GM19397 (cell line): ENCODE results near the gene PPP3CB.

Experiments used
- ATAC-seq: cut with Tn5 transposase; IDR thresholded peaks from one replicate; pipeline ENCODE4 v1.9.1; 2021; ENCODE audit warnings: mild to moderate bottlenecking, moderate library complexity; ENCODE audit not compliant: unreplicated experiment

The PPP3CB gene

DNA sequence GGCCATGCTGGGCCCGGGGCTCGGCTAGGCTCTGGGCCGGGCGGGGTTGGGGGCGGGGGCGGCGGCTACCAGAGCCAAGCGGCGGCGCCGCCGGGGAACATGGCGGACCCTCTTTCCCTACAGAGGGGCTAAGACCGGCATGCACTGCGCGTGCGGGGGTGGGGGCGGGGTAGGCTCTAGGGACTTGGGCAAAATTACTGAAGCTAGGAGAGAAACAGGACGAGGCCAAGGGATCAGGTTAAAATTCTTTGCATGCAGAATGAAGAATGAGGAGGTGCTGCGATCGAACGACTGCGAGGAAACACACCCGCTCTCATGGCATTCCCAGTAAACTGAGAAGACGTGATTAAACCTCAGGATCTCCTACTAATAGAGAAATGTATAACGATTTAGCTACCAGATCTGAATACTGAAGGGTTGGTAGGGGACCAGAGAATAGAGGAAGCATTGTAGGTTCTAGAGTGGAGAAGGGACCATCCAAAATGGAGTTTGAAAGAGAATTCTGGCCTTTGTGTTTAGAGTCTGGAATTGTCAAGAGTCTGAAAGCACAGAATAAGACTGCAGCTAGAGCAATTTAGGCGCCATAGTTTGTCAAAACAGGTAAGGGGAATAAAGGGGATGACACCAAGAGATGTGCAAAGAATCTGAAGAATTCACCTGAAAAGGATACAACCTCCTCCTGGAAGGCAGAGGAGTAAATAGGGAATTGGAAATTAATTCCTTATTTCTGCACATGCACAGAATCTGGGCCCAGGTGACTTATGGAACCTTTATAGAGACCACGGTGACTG lies at the start of gene PPP3CB:
Gene PPP3CB, minus strand, starts transcription at position 141 of the 791 bp plus-strand sequence. Its CDS starts 135 bp downstream, at position 6.
- ATAC-seq, result peak; percentile 63

DNA sequence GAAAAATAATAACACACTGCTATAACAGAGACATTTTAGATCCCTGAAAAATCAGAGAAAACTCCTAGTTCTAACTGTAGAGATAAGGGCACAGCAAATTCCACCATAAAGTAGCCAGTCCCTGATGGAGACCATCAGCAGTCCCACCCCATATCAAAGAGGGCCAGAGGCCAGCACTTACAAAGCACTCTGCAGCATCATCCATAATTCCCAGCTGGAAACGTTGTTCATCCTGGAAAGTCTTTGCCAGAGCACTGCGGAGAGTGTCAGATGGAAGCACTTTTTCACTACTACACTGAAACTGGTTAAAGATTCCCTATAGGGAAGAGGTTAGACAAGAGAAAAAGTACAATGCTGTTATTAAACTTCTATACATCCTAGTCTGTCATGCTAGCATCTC lies 49.5 kb upstream of the PPP3CB start:
- no peak for ATAC-seq

DNA sequence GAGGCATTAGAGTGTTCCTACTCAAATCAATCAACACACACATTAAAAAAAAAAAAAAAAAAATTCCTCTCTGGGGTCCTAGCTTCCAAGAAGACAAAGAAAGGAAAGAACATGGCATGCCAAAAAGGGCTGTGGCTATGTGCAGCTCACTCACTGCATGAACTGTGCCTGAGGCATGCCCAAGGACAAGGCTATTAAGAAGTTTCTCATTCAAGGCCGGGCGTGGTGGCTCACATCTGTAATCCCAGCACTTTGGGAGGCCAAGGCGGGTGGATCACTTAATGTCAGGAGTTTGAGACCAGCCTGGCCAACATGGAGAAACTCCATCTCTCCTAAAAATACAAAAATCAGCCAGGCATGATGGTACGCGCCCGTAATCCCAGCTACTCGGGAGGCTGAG lies 41.9 kb upstream of the PPP3CB start:
- ATAC-seq, result no peak

DNA sequence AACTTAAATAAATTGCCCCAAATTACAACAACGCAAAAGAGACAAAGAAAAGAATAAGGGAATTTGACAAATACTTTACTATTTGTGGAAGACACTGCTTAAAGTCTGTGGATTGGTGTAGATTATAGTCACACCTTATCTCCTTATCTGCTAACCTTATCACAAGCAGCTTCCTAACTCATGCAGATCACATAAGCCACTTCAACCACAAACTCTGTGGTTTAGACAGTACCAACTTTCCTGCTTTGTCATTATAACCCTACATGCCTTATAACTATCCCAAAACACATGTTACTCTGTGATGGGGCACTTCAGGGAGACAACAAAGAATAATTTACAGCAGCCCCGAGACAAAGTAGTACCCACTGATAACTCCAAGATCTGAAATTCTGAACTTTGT lies 41.5 kb upstream of the PPP3CB start:
- no peak for ATAC-seq

DNA sequence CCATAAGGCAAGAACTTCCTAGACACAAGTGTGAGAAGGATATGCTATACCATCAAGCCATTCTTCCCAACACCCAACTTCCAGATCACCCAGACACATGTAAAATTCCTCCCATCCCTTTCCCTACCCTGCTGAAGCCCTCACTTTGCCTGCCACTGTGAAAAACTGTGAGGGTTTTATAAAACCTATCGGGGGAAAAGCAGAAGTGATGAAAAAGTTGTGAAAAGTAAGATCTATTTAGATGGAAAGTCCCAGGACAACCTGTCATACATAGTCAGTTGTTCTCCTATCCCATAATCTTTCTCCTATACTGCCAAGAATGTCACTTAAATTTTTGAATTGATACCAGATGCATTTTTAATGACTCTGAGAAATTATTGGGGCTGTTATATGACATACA lies 39.0 kb upstream of the PPP3CB start:
- ATAC-seq, result no peak

DNA sequence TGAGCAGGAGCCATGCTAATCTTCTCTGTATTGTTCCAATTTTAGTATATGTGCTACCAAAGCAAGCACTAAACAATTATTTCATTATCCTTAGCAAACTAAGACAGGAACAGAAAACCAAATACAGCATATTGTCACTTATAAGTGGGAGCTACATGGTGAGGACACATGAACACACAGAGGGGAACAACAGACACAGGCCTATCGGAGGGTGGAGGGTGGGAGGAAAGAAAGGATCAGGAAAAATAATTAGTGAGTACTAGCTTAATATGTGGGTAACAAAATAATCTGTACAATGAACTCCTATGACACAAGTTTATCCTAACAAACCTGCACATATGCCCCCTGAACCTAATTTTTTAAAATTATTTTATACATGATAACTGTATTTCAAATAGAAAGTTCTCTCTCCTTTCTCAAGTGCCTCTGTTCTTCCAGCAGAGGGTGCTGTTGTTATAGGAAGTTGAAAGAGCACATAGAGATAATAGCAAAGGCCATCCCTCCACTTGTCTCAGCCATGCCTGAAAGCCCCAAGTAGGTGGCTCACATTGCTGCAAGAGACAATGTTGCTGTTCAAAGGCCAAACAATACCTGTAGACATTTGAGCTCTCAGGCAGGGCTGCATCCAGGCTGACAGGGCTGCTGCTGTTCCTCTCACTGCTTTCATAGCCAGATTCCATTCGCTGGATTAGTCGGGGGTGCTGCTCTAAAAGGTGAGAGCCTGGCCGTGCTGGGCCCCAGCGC lies 33.4 kb upstream of the PPP3CB start:
- ATAC-seq, result no peak

DNA sequence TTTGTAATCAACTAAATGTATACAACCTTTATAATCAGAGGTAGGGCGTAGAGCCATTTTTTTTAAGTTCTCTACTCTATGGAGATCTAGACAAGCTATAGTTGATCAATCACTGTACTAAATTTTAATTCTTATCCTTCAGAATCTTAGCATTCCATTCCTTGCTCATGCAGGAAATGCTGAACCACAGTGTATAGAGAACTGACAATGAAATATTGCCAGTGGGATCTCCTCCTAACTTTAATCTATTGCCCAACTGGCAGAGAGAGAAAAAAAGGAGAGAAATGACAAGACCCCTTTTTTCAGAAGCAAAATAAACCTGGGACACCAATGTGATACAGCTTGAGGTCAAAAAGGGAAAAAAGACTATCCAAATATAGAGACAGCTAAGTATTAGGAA lies 26.4 kb upstream of the PPP3CB start:
- no peak for ATAC-seq

DNA sequence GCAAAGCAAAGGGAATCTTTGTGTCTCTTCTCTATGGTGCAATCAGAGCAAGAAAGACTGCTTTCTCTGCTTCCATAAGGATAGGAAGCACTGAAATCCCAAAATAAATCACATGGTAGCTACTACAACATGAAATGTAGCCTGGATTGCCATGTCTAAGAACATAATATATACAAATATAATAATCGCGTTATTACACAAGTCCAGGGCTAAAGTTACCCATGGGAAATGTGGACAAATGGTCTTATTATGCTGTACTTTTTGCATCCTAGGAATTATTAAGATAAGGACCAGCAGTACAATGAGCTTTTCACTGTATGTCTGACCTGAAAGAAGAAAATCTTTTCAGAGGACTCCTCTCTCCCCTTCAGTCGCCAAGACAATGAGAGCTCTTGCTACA lies 23.5 kb upstream of the PPP3CB start:
- ATAC-seq, result no peak

DNA sequence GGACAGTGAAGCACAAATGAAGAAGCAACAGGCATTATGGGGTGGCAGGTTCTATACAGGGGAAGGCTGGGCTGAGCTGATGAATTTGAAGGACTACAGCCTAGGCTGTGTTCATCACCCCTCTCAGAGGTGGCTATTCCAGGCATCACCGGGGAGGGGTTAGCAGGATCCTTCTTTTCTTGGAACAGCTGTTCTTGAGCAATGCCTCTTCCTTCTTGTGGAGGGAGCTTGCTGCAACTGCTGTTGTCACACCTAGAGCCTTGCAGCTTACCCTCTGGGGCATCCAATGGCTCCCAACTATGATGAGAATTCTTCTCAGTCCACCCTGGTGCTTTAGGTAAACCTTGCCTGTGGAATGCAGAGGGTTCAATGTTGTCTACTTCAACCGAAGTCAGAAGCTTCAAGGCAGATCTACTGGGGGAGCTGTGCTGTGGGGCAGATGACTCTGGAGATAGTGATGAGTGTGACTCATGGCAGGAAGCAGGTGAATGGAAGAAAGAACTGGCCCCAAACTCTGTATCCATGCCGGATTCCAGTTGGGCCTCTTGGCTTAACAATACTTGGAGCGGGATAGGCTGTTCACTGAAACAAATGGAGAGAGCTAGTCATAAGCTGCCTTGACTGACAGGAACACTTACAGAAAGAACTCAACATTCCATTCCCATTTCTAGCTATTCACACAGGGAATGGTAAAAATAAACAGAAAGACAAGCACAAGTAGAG lies 21.5 kb upstream of the PPP3CB start:
- no peak for ATAC-seq

DNA sequence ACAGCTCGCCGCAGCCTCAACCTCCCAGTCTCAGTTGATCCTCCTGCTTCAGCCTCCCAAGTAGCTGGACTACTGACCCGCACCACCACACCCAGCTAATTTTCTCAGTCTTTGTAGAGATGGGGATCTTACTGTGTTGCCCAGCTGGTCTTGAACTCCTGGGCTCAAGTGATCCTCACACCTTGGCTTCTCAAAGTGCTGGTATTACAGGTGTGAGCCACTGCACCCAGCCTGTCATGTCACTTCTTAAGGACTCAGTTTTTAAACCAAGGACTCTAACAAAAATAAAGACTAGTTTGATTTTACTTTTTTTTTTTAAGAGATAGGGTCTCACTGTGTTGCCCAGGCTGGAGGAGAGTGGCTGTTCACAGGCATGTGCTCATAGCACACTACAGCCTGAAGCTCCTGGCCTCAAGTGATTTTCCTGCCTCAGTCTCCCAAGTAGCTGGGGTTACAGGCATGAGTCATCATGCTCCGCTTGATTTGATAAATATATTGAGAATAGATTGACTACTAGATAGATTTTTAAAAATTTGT lies 16.5 kb upstream of the PPP3CB start:
- no peak for ATAC-seq

DNA sequence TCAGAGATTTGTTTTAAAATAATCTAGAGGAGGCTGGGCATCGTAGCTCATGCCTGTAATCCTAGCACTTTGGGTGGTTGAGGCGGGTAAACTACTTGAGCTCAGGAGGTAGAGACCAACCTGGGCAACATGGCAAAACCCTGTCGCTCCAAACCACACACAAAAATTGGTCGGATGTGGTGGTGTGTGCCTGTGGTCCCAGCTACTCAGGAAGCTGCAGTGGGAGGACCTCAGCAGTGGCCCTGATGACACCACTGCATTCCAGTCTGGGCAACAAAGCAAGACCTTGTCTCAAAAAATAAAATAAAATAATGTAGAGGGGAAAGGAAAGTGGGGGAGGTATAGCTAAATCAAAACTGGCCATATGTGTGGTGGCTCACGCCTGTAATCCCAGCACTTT lies 13.9 kb upstream of the PPP3CB start:
- ATAC-seq, result no peak

DNA sequence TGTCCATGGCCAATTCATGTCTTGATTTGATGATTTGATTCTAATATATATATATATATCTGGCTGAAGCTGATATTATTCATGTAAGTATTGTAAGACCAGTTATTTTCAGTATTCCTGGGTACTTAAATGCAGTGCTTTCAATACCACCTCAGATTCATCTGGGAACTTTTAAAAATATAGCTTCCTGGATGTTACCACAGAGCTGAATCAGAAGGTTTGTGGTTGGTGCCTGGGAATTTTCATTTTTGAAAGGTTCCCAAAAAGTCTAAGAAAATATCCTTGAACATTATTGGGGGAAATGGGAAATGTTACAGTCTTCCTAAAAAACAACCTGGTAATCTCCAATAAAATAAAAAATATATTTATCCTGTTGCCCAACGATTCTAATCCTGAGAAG lies 10.7 kb upstream of the PPP3CB start:
- no peak for ATAC-seq

DNA sequence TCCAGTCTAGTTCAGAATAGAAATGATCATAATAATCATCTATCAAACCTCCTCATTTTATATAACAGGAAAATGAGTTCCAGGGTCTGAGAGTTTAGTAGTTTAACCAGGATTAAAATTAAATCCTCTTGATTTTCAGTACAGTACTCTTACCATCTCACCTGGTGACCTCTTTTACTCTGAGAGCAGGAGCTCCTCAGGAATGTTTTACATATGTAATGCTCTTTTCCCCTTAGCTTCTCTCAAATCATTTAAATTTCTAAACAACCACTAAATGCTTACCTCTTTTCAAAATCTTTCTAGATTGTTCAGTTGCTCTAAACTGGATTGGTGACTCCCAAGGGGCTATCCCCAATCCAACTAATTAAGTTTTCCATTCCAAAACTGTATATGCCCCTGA lies 10.2 kb upstream of the PPP3CB start:
- ATAC-seq, result no peak

DNA sequence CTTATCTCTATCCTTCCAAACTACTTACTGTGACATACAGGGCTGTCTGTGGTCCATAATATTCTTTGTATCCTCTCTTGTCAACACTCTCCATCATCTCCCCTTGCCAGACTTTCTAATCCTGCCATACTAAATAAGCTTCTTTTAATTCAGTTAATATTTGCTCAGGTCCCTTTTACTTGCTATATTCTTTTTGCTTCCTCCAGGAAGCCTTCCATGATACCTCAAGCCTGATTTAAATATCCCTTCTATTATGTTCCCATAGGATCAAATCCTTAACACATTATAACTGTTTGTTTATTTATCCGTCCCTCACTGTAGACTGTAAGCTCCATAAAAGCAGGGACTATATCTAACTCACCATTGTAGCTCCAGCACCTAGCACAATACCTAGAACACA lies 7.2 kb upstream of the PPP3CB start:
- ATAC-seq, result no peak

DNA sequence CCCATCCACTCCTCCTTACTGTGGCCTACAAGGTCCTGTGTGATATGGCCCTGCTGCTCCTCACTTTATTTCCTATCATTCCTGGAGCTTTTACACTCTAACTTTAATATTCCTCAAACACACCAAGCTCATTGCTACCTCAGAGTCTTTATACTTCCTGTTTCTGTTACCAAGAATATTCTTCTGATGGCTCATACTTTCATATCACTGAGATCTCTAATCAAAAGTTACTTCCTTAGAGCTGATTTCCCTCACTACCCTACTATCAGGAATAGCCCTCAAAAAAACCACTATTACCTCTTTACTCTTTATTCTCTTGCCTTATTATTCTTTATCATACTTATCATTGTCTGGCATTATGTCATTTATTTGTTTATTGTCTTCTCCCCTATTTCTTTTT lies 5.8 kb upstream of the PPP3CB start:
- ATAC-seq, result no peak

DNA sequence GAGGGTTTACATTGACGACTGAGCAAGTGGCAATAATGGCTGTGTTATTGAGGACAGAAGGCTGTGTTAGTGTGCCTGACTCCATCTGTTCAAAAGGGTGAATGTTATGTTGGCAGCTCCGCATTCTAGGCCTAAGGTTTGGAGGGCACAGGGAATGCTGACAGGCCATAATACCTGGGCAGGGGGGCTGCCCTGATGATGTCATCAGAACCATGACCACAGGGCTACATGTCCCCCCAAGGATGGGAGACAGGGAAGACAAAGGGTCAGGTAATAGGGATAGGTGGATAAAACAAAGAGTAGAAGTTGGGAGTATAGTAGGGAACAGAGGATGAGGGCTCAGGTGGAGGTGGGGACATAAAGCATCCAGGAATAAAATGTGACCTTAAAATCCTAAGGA lies 1.8 kb upstream of the PPP3CB start:
- no peak for ATAC-seq

DNA sequence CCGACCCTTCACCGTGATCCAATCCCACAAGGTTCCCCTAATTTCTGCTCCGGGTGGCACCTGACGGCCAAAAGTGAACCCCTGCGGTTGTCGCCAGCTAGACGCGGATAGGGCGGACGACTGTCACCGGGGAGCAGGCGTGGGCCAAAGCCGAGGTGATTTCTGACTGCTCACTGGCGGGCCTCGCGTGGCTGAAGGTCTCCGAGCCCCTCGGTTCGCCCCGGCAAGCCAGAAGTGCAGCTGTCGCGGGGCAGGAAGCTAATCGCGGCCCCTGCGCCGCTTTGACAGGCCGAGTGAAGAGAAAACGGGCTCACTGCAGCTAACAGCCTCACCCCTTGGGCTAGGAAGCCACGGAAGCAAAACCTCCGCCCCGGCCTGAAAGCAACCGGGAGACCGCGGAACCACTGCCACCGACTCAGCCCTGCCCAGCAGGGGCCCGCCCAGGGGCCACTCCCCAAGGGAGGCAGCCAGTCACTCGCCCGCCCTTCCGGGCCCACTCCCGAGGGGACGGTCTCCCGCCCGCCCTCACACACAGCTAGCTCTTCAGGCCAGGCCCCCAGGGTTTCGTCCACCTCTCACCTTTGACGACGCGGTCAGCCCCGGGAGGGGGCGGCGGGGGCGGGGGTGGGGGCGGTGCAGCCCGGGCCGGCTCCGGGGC lies 469 bp downstream of the PPP3CB start:
- ATAC-seq, result peak; percentile 92

DNA sequence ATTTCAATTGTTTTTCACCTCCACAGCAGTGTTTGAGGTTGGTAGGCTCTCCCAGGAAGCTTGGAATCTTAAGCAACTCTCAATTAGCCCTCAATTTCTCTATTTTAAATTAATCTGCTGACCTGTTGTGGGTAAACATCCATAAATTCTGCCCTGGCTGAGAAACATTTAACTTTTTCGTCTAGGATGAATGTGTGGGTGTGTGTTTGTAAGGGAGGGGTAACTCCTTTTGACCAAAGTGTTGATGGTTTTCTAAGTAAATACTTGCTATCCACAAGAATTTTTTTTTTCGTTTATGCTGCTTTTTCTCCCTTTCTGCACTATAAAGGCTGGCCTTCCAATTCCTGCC lies 973 bp downstream of the PPP3CB start:
- ATAC-seq, result no peak

DNA sequence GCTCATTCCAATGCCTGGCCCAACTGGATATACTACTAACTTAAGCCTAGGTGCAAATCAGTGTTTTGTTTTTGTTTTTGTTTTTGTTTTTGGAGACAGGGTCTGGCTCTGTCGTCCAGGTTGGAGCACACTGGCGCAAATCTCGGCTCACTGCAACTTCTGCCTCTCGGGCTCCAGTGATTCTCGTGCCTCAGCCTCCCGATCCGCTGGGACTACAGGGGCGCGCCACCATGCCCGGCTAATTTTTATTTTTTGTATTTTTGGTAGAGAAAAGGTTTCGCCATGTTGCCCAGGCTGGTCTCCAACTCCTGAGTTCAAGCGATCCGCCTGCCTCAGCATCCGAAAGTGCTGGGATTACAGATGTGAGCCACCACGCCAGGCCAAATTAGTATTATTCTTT lies 1.6 kb downstream of the PPP3CB start:
- no peak for ATAC-seq

DNA sequence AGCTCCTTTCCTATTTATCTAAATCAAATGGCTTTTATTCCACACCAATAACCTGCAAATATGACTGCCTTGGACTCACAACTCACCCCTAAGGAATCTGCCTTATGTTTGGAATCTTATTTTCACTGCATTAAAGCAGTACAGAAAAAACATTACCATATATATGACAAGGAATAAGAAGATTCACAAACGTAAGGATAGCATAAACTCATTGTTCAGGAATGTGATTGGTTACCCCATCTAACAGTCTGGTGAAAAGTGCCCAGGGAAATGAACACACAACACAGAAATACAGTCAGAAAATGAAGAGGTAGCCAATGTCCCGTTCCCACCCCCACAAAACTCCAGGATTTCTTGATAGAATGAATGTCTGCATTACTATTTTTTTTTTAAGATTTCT lies 2.0 kb downstream of the PPP3CB start:
- no peak for ATAC-seq

DNA sequence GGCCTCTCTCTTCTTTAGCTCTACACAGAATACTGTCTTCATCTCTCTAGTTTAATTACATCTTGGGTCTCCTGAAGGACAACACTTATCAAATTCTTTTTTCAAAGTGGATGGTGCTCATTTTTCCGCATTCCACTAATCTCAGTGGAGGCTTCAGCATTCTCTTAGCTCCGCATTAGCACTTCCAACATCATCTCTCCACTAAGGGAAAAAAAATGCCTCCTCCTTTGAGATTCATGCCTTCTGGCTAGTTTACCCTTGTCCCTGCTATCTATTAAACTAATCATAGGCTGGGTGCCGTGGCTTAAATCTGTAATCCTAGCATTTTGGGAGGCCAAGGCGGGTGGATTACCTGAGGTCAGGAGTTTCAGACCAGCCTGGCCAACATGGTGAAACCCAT lies 9.2 kb downstream of the PPP3CB start:
- ATAC-seq, result no peak
